T-helper 2 cell treated with Interferon-gamma antibody and Interleukin-4, amounts not matched to agents 100 ng/mL and 5 ng/mL, for 36 hours (primary cell): ENCODE results near the gene TMEM176A. TPM values are rescaled to one million over a fixed set of nuclear protein-coding genes. Genes with fewer than 3 reads are reported as not detected.

ENCODE experiments used
- intact Hi-C: fragments of 100-400 bp; cut with micrococcal nuclease; formaldehyde crosslinking; loops from one replicate; pipeline ENCODE4 v1.15.1; 2023
- total RNA-seq: library from RNA; stranded (reverse); gene quantifications from 2 replicates; pipeline ENCODE4 v1.2.3, GENCODE V29; 2022

Gene TMEM176A
- total RNA-seq, 1 donor from 2014 or later = not detected

DNA sequence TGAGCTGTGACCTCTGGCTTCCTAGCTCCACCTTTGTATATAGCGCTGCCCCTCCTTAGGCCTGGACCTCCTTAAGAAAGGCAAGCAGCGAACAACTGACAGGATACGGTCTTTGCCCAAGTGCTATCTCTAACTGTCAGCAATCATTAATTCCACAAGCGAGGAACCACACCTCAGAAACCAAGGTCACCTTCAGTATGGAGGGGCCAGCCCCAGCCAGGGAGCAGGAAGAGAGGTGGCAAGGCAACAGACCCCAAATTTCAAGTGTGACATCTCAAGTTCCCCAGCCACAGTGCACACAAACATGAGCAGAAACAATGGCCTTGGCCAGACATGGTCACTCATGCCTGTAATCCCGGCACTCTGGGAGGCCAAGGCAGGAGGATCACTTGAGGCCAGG, 47.0 kb downstream of the TMEM176A start:
- intact Hi-C loops = no loop called here

DNA sequence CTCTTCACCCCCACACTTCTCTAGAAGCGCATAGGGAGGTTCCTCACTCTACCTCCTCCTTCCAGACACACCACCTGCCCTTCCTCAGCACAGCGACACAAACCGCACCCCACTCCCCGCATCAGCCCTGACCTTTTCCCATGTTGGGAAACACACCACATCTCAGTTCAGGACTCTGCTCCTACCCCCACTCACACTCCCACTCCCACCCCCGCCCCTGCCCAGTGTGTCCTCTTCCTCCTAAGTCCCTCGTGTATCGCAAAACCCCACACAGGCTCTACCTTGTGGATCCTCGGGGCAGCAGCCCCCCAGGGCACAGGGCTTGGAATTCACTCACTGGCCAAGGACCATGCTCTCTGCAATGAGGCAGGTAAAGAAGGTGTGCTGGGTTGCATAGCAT, 47.5 kb downstream of the TMEM176A start:
- intact Hi-C loops = no loop called here

DNA sequence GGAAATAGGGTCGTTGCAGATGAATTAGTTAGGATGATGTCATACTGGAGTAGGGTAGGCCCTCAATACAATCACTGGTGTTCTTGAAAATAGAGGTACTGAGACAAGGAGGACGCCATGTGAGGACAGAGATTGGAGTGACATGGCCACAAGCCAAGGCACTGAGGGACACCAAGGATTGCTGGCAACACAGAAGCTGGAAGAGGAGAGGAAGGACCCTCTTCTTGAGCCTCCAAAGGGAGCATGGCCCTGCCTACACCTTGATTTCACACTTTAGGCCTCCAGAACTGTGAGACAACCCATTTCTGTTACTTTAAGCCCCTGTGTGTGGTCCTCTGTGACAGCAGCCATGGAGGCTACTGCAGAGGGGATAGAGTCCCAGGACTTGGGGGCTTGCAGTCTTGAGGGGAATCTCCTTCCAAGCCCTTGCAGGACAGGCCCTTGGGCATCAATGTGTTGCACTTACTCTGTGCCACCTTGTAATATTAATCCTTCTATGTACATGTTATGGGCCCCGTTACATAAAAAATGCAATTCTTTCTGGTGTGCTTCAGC, 48.1 kb downstream of the TMEM176A start:
- intact Hi-C loops = no loop called here

DNA sequence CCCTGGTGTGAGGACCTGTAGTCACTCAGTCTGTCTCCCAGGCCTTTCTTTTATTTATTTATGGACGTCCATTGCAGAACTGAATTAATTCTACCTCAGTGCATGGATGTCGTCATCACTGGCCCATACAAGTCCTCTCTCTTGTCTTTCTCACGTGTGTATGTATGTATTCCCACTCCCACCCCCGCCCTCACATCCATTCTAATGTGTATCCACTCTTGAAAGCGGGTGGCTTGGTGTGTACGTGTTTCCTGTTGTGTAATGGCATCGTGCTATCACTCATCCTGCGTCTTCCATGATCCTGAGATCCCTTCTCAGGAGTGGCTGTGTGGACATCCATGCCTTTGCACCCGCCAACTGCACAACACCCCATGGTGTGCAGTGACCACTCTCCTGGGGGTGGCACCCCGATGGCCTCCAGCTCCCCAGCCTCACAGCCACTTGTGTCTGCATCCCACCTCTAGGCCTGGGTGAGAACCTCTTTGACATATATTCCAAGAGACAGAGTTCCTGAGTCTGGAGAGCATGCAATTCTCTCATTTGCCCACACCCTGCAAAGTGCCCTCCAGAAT, 48.7 kb downstream of the TMEM176A start:
- intact Hi-C loops = no loop called here

DNA sequence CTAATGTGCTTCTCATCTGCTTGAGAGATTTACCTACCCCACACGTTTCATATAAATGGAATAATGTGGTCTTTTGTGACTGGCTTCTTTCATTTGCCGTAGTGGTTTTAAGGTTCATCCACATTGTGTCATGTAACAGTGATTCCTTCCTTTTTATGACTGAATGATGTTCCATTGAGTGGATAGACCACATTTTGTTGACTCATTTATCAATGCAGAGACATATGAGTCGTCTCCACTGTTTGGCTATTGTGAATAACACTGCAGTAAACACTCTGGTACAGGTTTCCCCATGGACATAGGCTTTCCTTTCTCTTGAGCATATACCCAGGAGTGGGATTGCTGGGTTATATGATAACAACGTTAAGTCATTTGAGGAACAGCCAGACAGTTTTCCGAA, 49.7 kb downstream of the TMEM176A start:
- intact Hi-C loops = no loop called here

DNA sequence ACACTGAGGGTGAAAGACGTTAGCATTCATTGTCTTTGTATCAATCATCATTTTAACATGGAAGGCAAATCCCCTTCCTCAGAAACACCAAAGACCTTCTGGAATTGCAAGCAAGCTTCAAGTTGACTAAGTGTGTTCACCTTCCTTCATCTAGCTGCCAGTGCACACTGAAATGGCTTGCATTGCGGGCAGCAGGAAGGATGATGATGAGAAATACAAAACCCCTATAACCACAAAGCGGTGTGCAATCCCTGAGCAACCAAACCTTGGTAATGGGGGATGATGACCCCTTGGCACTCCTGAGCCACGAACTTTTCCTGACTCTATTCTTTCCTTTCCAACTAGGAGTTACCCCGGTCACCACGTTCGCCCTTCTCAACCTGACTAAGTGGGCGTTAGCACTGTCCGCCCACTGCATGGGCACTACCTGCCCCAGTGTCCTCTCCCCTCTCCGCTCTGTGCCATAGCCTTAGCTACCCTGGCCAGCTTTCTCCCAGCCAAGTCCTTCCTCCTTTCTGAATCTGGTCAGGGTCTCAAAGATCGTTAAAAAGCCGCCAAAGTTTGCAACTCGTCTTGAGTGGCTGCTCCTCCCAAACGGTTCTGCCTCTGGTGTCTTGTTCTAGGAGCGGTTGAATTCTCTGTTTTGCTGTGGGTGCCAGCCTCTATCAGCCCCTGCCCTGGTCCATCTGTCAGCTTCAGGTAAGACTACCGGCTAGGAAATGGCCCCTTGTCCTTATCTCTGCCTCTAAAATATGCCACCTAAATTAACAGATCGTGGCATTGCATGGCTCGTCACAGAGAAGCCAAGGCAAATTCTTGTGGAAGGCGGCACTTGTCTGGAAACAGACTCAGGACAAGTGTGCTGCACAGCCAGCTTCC, 51.2 kb downstream of the TMEM176A start:
- intact Hi-C loops = no loop called here

DNA sequence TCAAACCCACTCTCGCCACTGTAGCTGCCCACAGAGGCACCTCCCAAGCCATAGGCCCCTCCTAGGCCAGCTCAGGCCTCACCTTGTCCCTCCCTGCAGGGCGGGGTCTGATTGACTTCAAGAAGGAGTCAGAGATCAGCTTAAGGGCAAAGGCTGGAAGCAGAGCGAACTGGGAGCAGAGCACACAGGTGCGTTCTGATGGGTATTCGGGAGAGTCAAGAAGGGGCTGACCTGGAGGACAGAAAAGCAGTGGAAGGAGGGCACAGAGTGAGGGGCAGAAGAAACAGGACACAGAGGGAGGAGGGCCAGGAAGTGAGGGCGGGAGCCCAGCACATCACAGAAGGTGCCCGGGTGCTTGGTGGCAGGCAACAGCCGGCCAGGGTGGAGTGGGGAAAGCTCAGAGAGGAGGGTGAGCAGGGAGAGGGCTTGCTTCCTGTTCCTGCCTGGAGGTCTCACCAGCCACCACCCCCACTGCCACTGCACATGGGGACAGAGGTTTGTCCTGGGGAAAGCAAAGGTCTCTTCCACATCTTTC, 51.9 kb downstream of the TMEM176A start, which contains the start of gene AOC1:
AOC1 (plus strand) TSS at position 147 of the 535 bp plus-strand sequence. CDS start 3,954 bp downstream, outside the sequence.
- intact Hi-C loops = no loop called here

DNA sequence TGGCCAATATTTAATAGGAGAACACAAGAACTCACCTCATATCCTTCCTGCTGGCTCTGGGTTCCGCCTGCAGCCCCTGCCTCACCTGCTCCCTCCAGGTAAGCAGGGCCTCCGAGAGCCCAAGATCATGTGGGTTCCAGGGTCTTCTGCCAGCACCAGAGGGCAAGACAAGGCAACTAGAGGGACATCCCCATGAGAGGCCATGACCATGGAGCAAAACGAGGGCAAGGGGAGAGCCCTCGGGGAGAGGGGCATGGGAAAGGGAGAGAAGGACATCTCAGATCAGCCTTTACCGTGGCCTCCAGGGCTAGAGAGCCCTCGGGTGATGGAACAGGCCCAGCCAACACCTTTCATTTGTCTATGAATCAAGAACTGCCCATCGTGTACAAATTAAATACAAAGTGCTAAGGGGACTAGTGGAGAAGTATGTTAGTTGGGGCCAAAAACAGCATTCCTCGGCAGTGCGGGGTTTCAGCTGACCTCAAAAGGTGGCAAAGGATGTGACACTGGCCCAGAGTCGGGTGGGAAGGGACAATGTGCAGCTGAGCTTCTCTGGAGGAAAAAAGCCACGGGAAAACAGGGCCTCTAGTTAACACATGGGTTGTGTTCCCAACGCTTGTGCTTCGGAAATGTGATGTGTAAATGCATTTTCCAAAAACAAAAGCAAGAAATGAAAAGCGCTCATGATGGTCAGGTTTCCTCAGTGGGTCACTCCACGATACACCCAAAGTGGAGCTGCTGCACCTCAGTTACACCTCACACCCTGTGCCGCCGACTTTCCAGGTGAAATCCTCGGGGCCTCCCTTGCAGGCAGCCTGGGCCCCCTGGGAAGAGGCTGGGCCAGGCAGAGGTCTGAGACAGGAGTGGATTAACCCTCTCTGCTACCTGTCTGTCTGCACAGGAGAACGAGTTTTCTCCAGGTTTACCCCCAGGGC, 53.8 kb downstream of the TMEM176A start:
- intact Hi-C loops = no loop called here

Other genes starting within 250 kb of the TMEM176A start
- 198 TPM in 2 replicates for gene GIMAP4, start 233.4 kb upstream of the TMEM176A start, total RNA-seq
- gene GIMAP6, start 168.4 kb upstream of the TMEM176A start, total RNA-seq = 115 and 119 TPM in 2 replicates
- 75.9 and 79.2 TPM in 2 replicates for gene GIMAP2, start 115.1 kb upstream of the TMEM176A start, total RNA-seq
- gene GIMAP1, start 84.2 kb upstream of the TMEM176A start, total RNA-seq = 16.5 and 18.8 TPM in 2 replicates
- gene GIMAP5, start 63.4 kb upstream of the TMEM176A start, total RNA-seq = 77.7 and 90.8 TPM in 2 replicates
- gene TMEM176B, start 405 bp upstream of the TMEM176A start, total RNA-seq = not detected in 2 replicates
- not detected in 2 replicates for gene AOC1, start 51.7 kb downstream of the TMEM176A start, total RNA-seq
- gene KCNH2, start 177.6 kb downstream of the TMEM176A start, total RNA-seq = 0.23 and 0.36 TPM in 2 replicates
- gene NOS3, start 190.2 kb downstream of the TMEM176A start, total RNA-seq = 17.0 and 17.4 TPM in 2 replicates
- 9.6 and 10.3 TPM in 2 replicates for gene ATG9B, start 223.7 kb downstream of the TMEM176A start, total RNA-seq
- gene ABCB8, start 227.7 kb downstream of the TMEM176A start, total RNA-seq = 60.9 and 61.6 TPM in 2 replicates
- gene ASIC3, start 247.8 kb downstream of the TMEM176A start, total RNA-seq = 6.0 and 6.6 TPM in 2 replicates